Left ventricle myocardium inferior (tissue), 1 donor: Measurements from ENCODE around the gene PARP4. TPM values are rescaled to one million over a fixed set of nuclear protein-coding genes. Genes with fewer than 3 reads are reported as not detected.
A peak's percentile ranks its signal among the peaks of the same experiment; 100 is the strongest.
"Not testable (repeated sequence)": the region's sequence is repeated elsewhere in the genome, so short reads cannot be mapped to it uniquely, and the experiment has no call there.

Source experiments
- DNase-seq: peaks from one replicate; pipeline ENCODE4 v3.0.0-alpha.2; 2020
- H3K27ac ChIP-seq: fragments of 200-600 bp; replicated peaks from 2 replicates; pipeline ENCODE4 v1.8.0; 2021
- H3K27me3 ChIP-seq: fragments of 200-600 bp; 2 replicates; pipeline ENCODE4 v1.8.0; 2021; ENCODE audit warnings: low read depth
- H3K36me3 ChIP-seq: fragments of 200-600 bp; 2 replicates; pipeline ENCODE4 v1.8.0; 2021
- H3K4me1 ChIP-seq: fragments of 200-600 bp; 2 replicates; pipeline ENCODE4 v1.8.0; 2021
- H3K4me3 ChIP-seq: fragments of 200-600 bp; 2 replicates; pipeline ENCODE4 v1.8.0; 2021; ENCODE audit warnings: mild to moderate bottlenecking, moderate library complexity
- H3K9me3 ChIP-seq: fragments of 200-600 bp; replicated peaks from 2 replicates; pipeline ENCODE4 v1.8.0; 2021
- CTCF ChIP-seq: fragments of 200-600 bp; IDR thresholded peaks from 2 replicates; pipeline ENCODE4 v1.8.0; 2021; ENCODE audit warnings: antibody characterized with exemption, mild to moderate bottlenecking, borderline replicate concordance
- intact Hi-C: fragments of 100-400 bp; cut with micrococcal nuclease; formaldehyde crosslinking; loops from one replicate; pipeline ENCODE4 v1.11.0; 2022
- total RNA-seq: library from RNA; stranded (reverse); fragmentation: NEBNext Ultra II Directional; extraction: Animal tissue kit (Norgen Biotek cat#: 25700); gene quantifications from one replicate; pipeline ENCODE4 v1.2.1, GENCODE V29; 2021
- donor health status: DM: no; HTN: yes; CAD: no; lungs with severe emphysema.

Gene PARP4
- total RNA-seq, 1 donor from 2014 or later, result 23.6 TPM

GRCh38 chr13:24506698-24507335 lies 5.8 kb downstream of the PARP4 start:
- TF ChIP-seq CTCF, result no peak
- Histone ChIP-seq H3K4me1 (peaks cover 30% of the 10 kb centered on the region), H3K36me3 (peaks cover 14% of the 10 kb centered on the region), H3K9me3 (no peaks in the 10 kb centered on the region), H3K27ac (no peak overlapping the region), H3K27me3 (no peaks in the 10 kb centered on the region), H3K4me3 (no peak overlapping the region)
- no peak for DNase-seq
- intact Hi-C loops, result no loop called here

- H3K4me1 ChIP-seq, result peaks cover 27% of the 10 kb centered on the region
- H3K4me3 ChIP-seq, H3K27me3 ChIP-seq, DNase-seq, H3K9me3 ChIP-seq, H3K27ac ChIP-seq, intact Hi-C loops: not testable (repeated sequence)
- peaks cover 14% of the 10 kb centered on the region for H3K36me3 ChIP-seq
Measured at GRCh38 chr13:24506283-24506682, 6.3 kb downstream of the PARP4 start.

GRCh38 chr13:24505756-24506155 lies 6.8 kb downstream of the PARP4 start:
- TF ChIP-seq CTCF, result no peak
- Histone ChIP-seq H3K27ac (no peak overlapping the region), H3K27me3 (no peaks in the 10 kb centered on the region), H3K4me3 (no peak overlapping the region), H3K9me3 (no peaks in the 10 kb centered on the region), H3K4me1 (peaks cover 27% of the 10 kb centered on the region), H3K36me3 (peaks cover 14% of the 10 kb centered on the region)
- DNase-seq, result no peak
- intact Hi-C loops, result no loop called here

DNA sequence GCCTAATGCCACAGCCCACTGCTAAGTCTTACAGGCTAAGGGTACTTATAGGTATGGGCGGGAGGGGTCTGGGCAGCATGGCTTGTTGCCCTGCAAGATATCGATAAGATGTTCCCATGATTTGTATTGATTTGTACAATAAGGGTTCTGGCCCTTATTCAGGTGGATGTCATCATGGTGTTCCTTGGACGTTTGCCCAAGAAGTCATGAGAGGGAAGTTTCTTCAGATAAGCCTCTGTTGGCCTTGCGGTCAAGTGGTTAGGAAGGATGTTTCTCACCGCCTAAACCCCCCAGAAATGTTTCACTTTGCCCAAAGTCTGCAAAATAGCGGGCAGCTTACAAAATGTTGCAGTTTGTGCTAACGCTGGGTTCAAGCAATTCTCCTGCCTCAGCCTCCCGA lies 7.3 kb downstream of the PARP4 start:
- Histone ChIP-seq H3K9me3 (no peaks in the 10 kb centered on the region), H3K4me1 (peaks cover 29% of the 10 kb centered on the region), H3K4me3 (no peak overlapping the region), H3K27me3 (no peaks in the 10 kb centered on the region), H3K27ac (no peak overlapping the region), H3K36me3 (peaks cover 14% of the 10 kb centered on the region)
- no peak for TF ChIP-seq CTCF
- DNase-seq, result no peak
- intact Hi-C loops, result no loop called here

- Histone ChIP-seq H3K36me3 (peaks cover 21% of the 10 kb centered on the region), H3K4me3 (no peak overlapping the region), H3K27ac (peak overlapping the region; percentile 50), H3K27me3 (no peaks in the 10 kb centered on the region), H3K9me3 (no peaks in the 10 kb centered on the region), H3K4me1 (peaks cover 31% of the 10 kb centered on the region)
- no peak for DNase-seq
- intact Hi-C loops, result no loop called here
- TF ChIP-seq CTCF, result no peak
Measured at GRCh38 chr13:24503379-24503696, 9.2 kb downstream of the PARP4 start.

- peaks cover 25% of the 10 kb centered on the region for H3K36me3 ChIP-seq
- no peak overlapping the region for H3K4me3 ChIP-seq
- H3K27me3 ChIP-seq, result no peaks in the 10 kb centered on the region
- peaks cover 31% of the 10 kb centered on the region for H3K4me1 ChIP-seq
- intact Hi-C loops, result no loop called here
- peak overlapping the region; percentile 50 for H3K27ac ChIP-seq
- peak; percentile 30 for DNase-seq
- H3K9me3 ChIP-seq, result no peaks in the 10 kb centered on the region
- TF ChIP-seq CTCF, result no peak
Measured at GRCh38 chr13:24502533-24503378, 9.8 kb downstream of the PARP4 start.
